Effector CD8-positive, alpha-beta T cell (primary cell): ENCODE data around the gene MAST1.
"Not testable (repeated sequence)": the region's sequence is repeated elsewhere in the genome, so short reads cannot be mapped to it uniquely, and the experiment has no call there.

Experiments used
- DNase-seq: peaks from one replicate; lab custom pipeline; 2025; lab: John Stamatoyannopoulos, UW

MAST1 gene

DNA sequence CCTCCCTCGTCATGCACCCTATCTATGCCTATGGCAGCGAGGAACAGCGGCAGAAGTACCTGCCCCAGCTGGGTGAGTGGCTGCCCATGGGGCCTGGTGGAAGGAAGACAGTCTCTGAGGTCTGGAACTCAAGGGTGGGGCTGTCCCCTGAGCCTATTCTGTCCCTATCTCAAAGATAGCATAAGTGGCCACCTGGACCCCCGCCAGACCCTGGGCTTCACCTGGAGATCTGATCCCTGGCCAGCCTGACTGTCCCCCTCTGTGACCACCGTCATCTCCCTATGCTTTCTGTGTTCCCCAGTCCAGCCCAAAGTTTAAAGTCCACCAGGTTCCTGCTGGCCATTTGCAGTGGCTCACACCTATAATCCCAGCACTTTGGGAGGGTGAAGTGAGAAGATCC lies 55.3 kb downstream of the MAST1 start:
- no peak for DNase-seq

DNA sequence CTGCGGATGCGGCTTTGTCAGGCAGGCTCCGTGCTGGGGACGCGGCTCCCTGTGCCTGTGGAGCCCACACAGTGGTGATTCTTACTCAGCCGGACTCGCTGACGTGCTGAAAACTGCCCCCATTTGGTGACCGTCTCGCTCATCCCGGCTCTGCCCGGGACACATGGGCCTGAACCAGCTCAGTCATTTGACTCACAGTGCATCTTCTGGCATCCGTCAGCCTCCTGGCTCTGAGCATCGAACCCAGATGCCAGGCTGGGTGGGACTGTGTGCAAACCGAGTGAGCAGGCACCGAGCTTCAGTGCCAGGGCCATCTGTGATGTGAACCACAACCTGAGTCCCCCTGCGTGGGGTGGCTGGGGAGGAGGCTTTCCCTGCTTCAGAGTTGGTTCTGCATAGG lies 58.1 kb downstream of the MAST1 start:
- no peak for DNase-seq

DNA sequence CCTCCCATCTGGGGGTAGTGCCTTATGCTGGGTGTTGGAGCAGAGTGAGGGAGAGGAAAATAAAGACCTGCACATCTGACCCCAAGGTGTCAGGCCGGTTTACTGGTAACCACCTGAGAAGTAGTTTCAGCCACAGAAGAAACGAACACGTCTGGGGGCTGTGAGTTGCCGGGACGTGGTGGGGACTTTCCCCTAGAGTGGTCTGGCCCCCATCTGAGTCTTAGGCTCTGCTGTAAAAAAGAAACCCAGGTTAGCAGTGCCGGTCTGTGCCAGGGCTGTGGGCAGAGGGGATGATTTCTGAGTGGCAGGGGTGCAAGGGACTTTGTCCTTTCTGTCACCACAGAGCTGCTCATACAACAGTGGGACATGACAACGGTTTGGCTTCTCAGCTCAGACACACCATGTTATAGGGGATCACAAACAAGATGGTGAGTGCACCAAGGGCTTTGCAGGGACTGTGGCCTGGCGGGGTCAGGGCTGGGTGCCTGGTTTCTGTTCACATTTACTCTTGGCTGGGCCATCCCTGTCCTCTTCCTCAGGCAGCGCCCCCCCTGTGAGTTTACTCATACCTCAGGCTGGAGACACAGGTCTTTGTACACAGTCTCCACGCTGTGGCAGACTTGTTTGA lies 61.7 kb downstream of the MAST1 start:
- no peak for DNase-seq

DNA sequence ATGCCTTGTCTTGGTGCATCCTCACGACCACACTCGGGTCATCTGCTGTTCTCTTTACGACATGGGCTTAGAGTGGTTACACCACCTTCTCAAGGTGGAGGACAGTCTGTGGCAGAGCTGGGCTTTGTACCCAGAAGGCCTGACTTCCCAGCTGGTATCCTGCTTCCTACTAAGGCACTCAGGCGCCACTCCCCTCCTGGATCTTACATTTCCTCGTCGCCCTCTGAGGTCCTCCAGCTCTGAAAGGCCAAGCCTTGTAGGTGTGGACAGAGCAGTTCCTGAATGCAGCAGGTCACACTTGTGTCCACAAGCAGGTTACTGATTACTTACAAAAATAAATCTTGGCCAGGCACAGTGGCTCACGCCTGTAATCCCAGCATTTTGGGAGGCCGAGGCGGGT lies 68.9 kb downstream of the MAST1 start:
- DNase-seq, result no peak

DNA sequence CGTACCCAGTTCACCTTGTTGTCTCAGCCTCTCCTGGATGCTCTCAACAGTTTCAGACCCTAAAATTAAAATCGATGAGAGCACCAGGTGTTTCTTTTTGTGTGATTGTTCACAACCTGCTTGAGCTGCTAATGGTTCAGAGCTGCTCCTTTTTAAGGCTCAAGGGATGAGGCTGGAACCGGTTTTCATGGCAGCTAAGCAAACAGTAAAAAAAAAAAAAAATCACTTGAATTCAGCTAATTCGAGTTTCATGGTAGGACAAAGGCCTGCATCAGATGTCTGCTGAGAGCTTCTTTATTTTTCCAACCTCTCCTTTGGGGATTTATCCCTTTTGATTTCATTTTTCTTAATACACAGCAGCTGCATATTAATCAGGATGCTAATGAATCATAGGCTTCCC lies 74.3 kb downstream of the MAST1 start:
- no peak for DNase-seq

DNA sequence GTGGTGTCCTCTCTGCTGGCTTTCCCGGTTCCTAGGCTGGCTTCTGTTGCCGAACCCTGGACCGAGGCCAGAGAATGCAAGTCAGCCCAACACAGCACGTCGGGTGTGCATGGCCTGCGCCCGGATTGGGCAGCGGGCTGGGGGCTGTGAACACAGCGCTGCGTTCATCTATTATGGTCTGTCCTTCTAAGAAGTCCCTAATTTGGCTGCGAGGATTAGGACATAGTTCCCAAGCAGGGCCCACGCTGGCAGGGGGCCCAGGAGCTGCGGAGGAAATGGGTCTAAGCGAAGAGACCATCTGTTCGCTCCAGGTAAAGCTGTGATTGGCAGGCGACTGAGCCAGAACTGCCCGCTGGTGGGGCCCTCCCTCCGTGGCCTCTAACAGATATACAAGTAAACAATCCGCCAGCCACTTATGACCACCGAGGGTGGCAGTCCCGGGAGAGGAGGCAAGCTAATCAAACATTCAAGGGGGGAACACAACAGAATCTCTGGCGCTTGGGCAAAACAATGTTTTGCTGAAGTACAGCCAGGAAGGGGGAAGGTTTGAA lies 74.8 kb downstream of the MAST1 start:
- DNase-seq, result no peak

DNA sequence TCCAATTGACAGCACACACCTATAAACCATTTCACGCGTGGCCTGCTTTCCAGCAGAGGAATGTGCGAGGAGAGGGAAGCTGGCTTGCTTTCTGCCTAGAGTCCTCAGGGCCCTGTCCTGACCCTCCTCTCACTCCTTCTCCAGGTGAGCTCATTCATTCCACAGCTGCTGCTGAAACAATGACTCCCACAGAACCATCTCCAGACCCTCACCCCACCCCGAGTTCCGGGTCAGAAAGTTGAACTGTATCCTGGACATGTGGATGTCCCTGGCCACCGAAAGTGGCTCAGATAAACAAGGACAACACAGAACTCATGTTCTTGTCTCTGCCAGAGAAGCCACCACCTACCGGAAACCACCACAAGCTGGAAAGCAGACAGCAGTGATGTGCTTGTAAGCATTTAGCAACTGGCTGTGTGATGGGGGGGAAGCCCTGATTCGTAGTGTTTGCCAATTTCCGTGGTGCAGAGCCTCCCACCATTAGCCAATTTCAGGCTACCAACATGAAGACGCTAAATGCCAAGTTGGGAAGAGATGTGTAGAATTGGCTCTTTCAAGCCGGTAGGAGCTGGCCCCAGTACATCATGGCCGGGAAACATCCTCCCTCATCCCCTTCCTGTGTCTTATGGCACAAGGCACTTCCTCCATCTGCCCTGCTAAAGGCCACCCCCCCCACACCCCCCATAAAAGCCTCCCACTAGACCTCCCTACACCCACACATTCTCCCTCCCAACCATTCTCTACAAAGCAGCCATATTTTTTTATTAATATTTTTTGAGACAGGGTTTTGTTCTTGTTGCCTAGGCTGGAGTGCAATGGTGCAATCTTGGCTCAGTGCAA lies 75.8 kb downstream of the MAST1 start:
- DNase-seq, result peak; percentile 14

DNA sequence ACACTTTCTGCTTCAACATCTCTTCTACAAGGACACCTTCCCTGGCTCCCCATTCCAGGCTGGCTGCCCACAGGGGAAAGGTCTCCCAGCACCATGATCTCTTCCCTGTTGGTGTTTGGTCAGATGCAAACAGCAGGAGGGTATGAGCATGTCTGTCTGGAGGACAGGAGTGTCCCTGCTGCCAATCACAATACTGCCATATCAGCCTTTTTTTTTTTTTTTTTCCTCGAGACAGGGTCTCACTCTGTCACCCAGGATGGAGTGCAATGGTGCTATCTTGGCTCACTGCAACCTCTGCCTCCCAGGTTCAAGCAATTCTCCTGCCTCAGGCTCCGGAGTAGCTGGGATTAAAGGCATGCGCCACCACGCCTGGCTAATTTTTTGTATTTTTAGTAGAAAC lies 77.5 kb downstream of the MAST1 start:
- DNase-seq, result not testable (repeated sequence)

DNA sequence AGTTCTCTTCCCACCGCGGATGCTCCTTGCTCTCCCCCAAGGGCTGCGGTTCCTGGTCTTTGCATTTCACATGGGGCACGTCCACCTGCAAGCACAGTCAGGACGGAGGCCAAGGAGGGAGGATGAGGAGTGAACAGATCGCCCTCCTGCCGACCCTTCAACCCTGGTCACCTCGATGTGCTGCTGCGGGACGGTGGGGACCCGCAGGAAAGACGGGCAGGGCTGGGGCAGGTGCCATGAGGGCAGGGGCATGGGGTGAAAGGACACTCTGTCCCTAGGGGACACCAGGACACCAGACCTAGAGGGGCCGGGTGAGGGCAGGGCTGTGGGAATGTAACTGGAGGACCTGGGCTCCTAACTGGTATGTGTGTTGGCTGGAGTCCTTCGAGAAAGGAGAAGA lies 79.9 kb downstream of the MAST1 start:
- DNase-seq, result no peak

DNA sequence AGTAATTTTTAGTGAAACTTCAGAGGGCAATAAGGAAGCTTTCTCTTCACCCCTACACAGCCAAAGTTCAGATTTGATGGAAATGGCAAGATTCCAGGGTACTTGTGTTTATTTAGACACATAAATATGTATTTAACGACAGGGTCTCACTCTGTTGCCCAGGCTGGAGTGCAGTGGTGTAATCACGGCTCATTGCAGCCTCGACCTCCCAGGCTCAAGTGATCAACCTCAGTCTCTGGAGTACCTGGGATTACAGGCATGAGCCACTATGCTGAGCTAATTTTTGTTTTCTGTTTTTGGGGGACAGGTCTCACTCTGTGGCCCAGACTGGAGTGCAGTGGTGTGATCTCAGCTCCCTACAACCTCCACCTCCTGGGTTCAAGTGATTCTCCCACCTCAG lies 82.7 kb downstream of the MAST1 start:
- DNase-seq, result no peak

DNA sequence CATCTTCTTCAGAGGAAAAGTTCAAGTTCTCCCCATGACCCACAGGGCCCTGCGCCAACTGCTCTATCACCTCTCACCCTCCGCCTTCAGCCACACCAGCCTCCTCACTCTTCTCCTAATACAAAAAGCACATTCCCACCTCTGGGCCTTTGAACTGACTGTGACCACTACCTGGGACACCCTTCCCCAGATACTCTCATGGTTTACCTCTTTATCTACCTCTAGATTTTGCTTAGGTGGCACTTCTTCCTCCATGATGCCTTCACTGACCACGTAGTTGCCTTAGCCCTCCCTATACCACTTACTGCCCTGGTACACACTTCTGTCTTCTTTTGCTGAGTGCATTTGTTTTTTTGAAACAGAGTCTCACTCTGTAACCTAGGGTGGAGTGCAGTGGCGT lies 84.6 kb downstream of the MAST1 start:
- no peak for DNase-seq
